HG03342 (cell line): Measurements from ENCODE around the gene KCNAB2.
A peak's percentile ranks its signal among the peaks of the same experiment; 100 is the strongest.
"Not testable (repeated sequence)": the region's sequence is repeated elsewhere in the genome, so short reads cannot be mapped to it uniquely, and the experiment has no call there.

ENCODE experiments used
- ATAC-seq: cut with Tn5 transposase; IDR thresholded peaks from one replicate; pipeline ENCODE4 v1.9.1; 2021; ENCODE audit warnings: mild to moderate bottlenecking, moderate library complexity; ENCODE audit not compliant: unreplicated experiment

KCNAB2 gene

DNA sequence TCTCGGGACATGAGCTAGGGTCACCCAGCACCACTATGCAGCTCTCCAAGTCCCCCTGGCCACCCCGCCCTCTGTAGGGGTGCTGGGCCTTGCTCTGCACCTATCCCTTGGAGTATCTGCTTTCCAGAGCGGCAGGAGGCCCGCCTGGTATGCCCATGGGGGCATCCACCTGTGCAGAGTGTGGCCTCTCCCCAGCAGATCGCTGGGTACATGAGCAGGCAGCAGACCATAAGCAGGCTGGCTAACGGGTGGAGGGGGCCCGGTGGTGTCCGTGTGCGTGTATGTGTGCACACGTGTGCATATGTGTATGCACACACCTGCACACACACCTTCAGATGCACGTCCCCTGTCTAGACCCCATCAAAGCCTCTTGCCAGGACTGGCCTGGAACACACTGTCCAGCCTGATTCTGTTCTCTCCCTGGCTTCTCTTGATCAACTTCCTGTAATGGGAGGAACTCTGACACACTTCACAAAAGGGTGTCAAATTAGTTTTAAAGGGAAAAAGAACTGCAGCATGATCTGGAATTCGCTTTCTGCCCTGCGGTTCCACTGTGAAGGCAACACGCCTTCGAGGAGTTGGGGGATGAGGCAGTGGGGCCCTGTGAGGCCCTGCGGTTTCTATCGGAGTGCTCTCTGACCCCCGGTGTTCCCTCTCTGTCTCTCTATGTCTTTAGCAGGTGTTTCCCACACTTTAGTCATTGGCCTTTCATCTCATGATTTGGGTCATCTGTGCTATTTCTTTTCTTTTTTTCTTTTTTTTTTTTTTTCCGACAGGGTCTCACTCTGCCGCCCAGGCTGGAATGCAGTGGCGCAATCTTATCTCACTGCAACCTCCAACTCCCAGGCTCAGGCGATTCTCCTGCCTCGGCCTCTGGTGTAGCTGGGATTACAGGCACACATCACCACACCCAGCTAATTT, 36.3 kb upstream of the KCNAB2 start:
- ATAC-seq: no peak

- no peak for ATAC-seq
These were observed 35.1 kb upstream of the KCNAB2 start for GRCh38 chr1:6010554-6010953.

DNA sequence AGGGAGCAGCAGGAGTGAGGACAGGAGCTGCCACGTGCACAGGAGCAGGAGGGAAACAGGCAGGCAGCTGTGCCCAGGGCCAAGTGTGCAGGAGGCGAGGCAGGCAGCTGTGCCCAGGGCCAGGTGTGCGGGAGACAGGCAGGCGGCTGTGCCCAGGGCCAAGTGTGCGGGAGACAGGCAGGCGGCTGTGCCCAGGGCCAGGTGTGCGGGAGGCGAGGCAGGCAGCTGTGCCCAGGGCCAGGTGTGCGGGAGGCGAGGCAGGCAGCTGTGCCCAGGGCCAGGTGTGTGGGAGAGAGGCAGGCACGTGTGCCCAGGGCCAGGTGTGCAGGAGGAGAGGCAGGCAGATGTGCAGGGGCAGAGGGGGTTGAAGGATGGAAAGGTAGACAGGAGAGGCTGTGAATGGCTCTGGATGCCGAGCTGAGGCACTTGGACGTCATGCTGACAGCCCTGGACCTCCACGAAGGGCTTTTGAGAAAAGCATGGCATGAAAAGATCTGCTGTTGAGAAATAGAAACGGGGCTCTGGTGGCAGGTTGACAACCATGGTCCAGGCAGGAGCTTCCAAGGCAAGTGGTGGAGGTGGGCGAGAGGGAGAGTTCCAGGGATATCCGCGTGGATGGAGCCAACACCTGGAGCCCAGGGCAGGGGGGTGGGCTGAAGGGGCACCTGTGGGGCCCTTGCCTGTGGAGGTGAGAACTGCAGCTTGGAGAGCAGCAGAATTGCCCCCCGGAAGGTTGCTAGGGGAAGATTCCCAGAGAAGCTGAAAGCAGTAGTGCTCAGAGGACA, 34.3 kb upstream of the KCNAB2 start:
- no peak for ATAC-seq

DNA sequence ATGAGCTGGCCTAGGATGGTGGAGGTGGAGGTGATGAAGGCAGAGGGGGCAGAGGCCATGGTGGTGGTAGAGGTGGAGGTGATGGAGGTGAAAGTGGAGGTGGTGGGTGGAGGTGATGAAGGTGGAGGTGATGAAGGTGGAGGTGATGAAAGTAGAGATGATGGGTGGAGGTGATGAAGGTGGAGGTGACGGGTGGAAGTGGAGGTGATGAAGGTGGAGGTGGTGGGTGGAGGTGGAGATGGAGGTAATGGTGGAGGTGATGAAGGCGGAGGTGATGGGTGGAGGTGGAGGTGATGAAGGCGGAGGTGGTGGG, 33.8 kb upstream of the KCNAB2 start:
- no peak for ATAC-seq

DNA sequence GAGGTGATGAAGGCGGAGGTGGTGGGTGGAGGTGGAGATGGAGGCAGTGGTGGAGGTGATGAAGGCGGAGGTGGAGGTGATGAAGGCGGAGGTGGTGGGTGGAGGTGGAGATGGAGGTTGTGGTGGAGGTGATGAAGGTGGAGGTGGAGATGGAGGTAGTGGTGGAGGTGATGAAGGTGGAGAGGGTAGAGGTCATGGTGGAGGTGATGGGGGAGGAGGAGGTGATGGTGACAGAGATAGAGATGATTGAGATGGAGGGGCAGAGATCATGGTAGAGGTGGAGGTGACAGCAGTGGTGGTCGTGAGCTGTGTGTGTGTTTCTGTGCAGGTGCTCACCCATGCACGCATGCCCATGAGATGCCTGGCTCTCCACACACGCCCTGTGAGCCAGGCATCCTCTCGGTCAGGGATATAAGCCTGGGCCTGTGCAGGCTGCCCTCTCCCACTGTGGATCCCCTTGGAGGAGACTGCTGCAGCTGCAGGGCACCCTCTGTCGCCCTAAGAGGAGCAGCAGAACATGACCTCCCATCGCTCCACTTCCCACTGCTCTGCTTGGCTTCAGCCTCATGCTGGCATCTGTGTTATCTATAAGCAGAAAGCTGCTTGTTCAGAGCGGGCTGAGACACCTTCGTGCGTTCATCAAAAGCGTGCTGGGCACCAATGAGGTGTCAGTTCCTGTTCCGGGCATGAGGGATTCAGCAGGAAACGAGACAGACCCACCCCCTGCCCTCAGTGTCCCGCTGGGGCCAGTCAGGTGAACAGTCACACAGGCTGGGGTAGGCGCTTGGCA, 33.0 kb upstream of the KCNAB2 start:
- ATAC-seq: no peak

GRCh38 chr1:6013491-6013890, 32.2 kb upstream of the KCNAB2 start:
- ATAC-seq: no peak

DNA sequence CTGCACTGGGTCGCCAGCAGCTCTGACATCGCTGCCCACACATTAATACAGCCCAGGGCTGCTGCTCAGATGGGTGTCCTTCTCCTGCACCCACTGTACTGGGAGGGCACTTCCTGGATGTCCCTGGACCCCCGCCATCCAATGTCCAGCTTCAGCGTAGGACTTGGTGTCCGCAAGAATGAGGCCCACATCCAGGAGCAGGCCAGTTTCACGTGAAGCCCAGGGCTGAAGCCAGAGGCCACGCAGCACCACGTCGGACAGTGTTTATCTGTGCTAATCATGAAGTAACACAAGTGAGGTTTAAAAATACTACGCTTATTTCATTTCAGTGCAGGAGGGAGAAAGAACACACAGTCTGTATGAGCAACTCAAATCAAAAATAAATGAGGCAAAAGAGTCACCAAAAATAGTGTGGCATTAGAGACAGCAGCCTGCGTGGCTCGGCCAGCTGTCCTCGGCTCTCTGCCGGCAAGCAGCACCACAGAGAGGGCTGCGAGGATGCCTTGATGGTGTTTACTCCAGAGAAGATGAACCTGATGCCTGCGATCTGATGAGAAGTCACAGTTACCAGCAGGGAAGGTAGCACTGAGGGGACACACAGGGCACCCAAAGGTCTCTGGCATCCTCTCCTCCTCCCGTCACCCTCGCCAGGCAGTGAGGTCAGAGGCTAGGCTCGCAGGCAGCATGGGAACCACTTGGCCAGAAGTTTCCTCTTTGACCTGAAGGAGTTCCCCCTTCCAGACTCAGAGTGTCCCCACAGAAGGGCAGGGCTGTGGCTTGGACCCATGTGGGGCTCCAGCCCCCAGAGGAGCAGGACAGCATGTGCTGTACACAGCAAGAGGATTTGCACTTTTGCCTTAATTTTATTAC, 31.3 kb upstream of the KCNAB2 start:
- ATAC-seq: no peak

- ATAC-seq: no peak
These were observed 29.4 kb upstream of the KCNAB2 start for GRCh38 chr1:6016191-6016865.

DNA sequence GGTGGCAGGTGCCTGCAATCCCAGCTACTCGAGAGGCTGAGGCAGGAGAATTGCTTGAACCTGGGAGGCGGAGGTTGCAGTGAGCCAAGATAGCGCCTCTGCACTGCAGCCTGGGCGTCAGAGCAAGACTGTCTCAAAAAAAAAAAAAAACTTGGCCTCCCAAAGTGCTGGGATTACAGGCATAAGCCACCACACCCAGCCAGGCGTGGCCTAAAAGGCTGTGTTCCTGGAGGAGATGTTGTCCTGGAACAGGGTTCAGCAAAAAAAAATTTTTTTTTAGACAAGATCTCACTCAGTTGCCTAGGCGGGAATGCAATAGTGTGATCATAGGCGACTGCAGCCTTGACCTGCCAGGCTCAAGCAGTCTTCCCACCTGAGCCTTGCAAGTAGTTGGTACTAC, 28.0 kb upstream of the KCNAB2 start:
- not testable (repeated sequence) for ATAC-seq

- no peak for ATAC-seq
These were observed 26.4 kb upstream of the KCNAB2 start for GRCh38 chr1:6019166-6019845.

DNA sequence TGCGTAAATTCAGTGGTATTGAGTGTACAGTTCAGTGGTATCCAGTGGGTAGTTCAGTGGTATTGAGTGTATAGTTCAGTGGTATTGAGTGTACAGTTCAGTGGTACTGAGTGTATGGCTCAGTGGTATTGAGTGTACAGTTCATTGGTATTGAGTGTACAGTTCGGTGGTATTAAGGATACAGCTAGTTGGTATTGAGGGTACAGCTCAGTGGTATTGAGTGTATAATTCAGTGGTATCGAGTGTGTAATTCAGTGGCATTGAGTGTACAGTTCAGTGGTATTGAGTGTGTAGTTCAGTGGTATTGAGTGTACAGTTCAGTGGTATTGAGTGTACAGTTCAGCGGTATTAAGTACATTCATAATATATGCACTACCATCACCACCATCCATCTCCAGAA, 23.5 kb upstream of the KCNAB2 start:
- no peak for ATAC-seq

DNA sequence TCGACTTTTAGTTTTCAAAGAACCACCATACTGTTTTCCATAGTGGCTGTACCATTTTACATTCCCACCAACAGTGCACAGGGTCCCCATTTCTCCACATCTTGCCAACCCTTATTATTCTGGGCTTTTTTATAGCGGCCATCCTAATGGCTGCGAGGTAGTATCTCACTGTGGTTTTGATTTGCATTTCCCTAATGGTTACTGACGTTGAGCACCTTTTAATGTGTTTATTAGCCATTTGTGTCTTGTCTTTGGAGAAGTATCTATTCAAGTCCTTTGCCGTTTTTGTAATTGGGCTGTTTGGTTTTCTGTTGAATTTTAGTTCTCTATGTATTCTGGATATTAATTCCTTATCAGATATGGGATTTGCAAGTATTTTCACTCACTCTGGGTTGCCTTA, 22.3 kb upstream of the KCNAB2 start:
- no peak for ATAC-seq

GRCh38 chr1:6024376-6024775, 21.3 kb upstream of the KCNAB2 start:
- ATAC-seq: no peak

GRCh38 chr1:6025269-6026094, 20.2 kb upstream of the KCNAB2 start:
- ATAC-seq: no peak

GRCh38 chr1:6026095-6026809, 19.4 kb upstream of the KCNAB2 start:
- peak; percentile 85 for ATAC-seq

DNA sequence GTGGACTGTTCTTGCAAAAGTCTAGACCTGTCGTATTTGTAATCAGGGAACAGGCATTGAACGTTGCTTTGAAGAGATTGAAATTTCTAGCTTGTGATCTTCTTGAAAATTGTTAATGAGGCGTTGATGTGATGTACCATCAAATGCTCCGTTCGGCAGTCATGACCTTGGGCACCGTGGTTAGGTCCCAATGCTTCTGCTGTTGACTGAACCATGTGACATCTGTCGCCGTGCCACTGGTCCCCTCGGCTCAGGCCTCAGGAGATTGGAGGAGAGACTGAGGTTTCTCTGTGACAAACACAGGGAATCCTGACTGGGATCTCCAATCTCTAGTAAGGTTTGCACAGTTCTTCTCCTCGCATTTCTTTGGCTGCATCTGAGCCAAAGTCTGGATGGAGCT, 18.1 kb upstream of the KCNAB2 start:
- ATAC-seq: no peak

DNA sequence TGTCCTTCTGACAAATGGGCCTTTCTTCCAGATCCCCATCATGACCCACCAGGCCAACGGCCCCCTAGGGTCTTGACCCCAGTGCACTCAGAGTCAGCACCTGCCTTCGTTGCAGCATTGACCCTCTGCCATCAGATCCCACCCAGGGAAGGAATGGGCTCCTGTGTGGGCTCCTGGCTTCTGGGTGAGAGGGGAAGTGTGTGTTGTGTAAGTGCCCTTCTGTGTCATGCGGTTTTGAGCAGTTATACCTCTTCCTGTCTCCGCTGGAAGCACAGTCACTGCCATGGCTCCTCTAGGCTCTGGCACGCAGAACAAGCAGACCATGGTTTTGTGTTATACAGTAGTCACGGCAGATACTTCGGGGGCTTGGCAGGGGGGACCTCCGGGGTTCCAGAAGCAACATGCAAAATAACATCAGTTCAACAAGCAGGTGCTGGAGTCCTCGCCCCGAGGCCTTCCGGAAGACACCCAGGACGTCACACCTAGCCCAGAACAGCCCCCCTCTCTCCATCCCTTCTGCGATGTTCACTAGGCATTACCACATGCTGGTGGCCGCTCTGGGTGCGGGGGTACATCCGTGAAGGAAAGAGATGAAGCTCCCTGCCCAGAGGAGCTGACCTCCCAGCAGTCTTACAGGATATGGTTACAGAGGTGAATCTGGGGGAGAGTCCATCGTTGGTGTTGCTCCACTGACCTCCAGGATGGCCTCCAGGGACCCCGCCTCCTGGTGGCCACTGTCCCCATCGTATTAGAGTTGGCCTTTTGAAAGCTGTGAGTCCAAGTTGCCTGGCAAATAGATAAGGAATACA, 17.4 kb upstream of the KCNAB2 start:
- ATAC-seq: peak; percentile 21
